Measurements from ENCODE around the gene ADRM1.

The ADRM1 gene

GRCh38 chr20:62281161-62281933, 21.4 kb upstream of the ADRM1 start:
- no peak for DNase-seq (ENCODE audit: low read depth)

GRCh38 chr20:62282103-62282502, 20.7 kb upstream of the ADRM1 start:
- no peak for DNase-seq (ENCODE audit: low read depth)

- DNase-seq (ENCODE audit: low read depth): no peak
Measured at GRCh38 chr20:62282877-62283503, 19.8 kb upstream of the ADRM1 start.

- DNase-seq (ENCODE audit: low read depth): no peak
Measured at GRCh38 chr20:62284448-62284847, 18.3 kb upstream of the ADRM1 start.

- no peak for DNase-seq (ENCODE audit: low read depth)
Measured at GRCh38 chr20:62285151-62285550, 17.6 kb upstream of the ADRM1 start.

GRCh38 chr20:62285722-62286121, 17.1 kb upstream of the ADRM1 start:
- no peak for DNase-seq (ENCODE audit: low read depth)

GRCh38 chr20:62286493-62287064, 16.2 kb upstream of the ADRM1 start:
- DNase-seq (ENCODE audit: low read depth): no peak

- no peak for DNase-seq (ENCODE audit: low read depth)
Measured at GRCh38 chr20:62287129-62287528, 15.7 kb upstream of the ADRM1 start.

GRCh38 chr20:62287759-62288534, 14.8 kb upstream of the ADRM1 start:
- no peak for DNase-seq (ENCODE audit: low read depth)

- DNase-seq (ENCODE audit: low read depth): no peak
Measured at GRCh38 chr20:62288535-62289105, 14.2 kb upstream of the ADRM1 start.

- no peak for DNase-seq (ENCODE audit: low read depth)
Measured at GRCh38 chr20:62289131-62289530, 13.7 kb upstream of the ADRM1 start.

GRCh38 chr20:62289898-62290297, 12.9 kb upstream of the ADRM1 start:
- no peak for DNase-seq (ENCODE audit: low read depth)

GRCh38 chr20:62291251-62292066, 11.3 kb upstream of the ADRM1 start:
- no peak for DNase-seq (ENCODE audit: low read depth)

- DNase-seq (ENCODE audit: low read depth): no peak
Measured at GRCh38 chr20:62292108-62292507, 10.7 kb upstream of the ADRM1 start.

- DNase-seq (ENCODE audit: low read depth): no peak
Measured at GRCh38 chr20:62293111-62293784, 9.5 kb upstream of the ADRM1 start.

GRCh38 chr20:62293946-62294345, 8.9 kb upstream of the ADRM1 start:
- no peak for DNase-seq (ENCODE audit: low read depth)

- no peak for DNase-seq (ENCODE audit: low read depth)
Measured at GRCh38 chr20:62294516-62294915, 8.3 kb upstream of the ADRM1 start.

GRCh38 chr20:62296724-62297448, 5.9 kb upstream of the ADRM1 start:
- DNase-seq (ENCODE audit: low read depth): no peak

- DNase-seq (ENCODE audit: low read depth): no peak
Measured at GRCh38 chr20:62297449-62298227, 5.2 kb upstream of the ADRM1 start.

All from GM04503 (cell line).